Left colon (tissue), 2 donors: Measurements from ENCODE around the gene BBS12. TPM values are rescaled to one million over a fixed set of nuclear protein-coding genes. Genes with fewer than 3 reads are reported as not detected.

Experiments used
- ATAC-seq: fragments of 200-7000 bp; cut with Tn5 transposase; one replicate; pipeline ENCODE4 v1.9.1; 2020; ENCODE audit warnings: mild to moderate bottlenecking, moderate library complexity
- DNase-seq, 2 donors: peaks; one replicate each; pipeline ENCODE4 v3.0.0-alpha.2; 2020
- intact Hi-C, 2 donors: fragments of 100-400 bp; cut with DNase I in 1 of 2; cut with micrococcal nuclease in 1 of 2; formaldehyde crosslinking; loops; one replicate each; pipeline versions ENCODE4 v1.11.2 to v1.14.0; 2022; cut with DNase I, micrococcal nuclease
- total RNA-seq, 2 donors: library from RNA; stranded (reverse); fragmentation: NEBNext Ultra II Directional; extraction: Animal tissue kit (Norgen Biotek cat#: 25700); gene quantifications; one replicate each; pipeline ENCODE4 v1.2.1, GENCODE V29; 2021
- donor health status: DM: no; HTN: no; CAD: no.
- donor health status: DM: yes; HTN: yes; CAD: no.

The BBS12 gene
- total RNA-seq, 2 donors from 2014 or later: 3.7 to 5.2 TPM

DNA sequence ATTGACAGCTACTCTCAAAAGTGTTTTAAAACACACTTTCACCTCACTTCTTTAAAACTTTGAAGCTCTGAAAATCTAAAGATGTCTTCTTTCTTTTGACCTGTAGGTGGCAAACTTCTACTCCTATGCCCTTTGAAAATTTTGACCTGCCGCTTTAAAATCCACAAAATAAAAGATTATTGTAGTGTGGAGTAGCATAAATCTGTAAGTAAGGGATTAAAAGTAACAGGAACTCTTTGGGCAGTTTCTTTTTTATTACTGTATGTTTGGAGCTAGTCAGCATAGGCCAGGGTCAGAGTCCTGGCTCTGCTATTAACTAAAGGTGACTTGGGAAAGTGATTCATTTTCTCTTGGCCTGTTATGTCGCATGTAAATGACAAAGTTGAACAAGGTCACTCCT is 25.5 kb downstream of the BBS12 start:
- ATAC-seq (peak; percentile 99), DNase-seq (peak in 1 of 2 donors; percentile 44)
- intact Hi-C loops: loop anchor here (5.0 to 10.0 kb wide), 3 partner anchors 154 to 174 kb away; partner anchors contain the start of gene NUDT6 (in 1 of the 2)

DNA sequence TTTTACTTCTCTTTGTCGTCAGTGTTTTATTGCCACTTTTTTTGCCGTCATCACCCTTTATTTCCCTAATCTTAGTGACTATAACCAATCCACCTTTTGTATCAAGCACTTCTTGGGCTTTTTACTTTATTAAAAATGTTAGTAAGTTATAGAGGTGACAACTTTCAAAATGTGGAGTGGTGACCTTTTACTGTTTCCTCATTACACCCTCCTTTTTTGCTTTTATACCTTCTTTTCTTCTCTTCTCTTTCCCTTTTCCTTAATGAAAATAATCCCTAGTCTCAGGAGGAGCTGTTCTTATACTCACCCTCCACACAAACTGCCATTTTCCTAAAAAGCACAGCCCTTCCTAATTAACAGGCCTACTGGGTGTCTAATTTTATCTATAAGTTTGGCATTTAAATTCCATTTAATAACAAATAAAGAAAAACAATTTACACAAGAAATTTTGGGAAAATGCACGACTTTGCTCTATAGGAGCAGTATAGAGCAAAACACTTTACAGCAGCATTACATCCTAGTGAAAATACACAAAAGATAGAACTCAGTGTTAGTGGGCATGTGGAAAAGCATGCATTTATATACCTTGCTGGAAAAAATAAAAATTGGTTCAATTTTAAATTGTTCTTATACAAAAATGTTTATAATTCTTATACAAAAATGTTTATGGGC is 27.3 kb downstream of the BBS12 start:
- intact Hi-C loops: loop anchor here (5.0 to 10.0 kb wide), 3 partner anchors 153 to 173 kb away; partner anchors contain the start of gene NUDT6 (in 1 of the 2)
- DNase-seq: no peak
- ATAC-seq: no peak

DNA sequence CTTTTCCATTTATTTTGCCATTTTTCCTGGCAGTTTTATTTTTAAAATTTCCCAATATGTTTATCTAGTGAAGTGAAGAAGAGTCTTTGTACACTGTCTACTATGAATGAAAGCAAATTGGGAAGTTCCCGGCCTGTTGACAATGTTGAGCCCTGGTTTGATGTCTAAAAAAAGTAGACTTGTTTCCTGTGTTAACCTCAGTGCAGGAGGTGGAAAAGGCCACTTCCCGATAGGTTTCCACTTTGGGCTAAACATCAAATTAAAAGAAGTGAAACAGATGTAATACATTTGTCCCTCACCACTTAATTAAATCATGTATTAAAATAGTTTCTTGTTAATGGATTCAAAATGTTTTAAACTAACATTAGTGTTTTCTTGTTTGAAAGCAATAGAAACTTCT is 30.0 kb downstream of the BBS12 start:
- intact Hi-C loops: no loop called here
- ATAC-seq: no peak
- DNase-seq: no peak

DNA sequence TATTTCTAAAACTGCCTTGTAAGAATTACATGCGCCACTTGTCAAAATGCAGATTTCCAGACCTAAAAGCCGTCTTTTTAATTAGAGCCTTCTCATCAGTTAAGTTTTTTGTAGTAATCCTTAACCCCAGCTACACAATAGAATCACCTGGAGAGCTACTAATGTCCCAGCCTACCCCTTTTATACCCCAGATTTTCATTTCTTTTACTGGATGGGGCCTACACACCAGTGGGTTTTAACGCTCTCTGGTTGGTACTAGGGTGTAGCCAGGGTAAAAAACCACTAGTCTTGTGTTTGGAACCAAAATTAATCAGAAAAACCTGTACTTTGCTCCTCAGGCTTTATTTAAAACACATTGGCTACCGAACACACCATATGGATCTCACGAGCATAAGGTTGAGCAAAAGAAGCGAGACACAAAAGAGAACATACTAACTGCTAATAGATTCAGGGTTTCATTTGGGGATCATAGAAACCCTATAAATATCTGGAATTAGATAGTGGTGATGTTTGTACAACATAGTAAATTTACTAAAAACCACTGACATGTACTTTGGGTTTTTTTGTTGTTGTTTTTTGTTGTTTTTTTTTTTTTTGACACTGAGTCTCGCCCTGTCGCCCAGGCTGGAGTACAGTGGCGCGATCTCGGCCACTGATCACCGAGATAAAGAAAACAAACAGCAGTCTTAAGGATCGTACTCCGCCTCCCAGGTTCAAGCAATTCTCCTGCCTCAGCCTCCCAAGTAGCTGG is 30.6 kb downstream of the BBS12 start:
- DNase-seq (no peak), ATAC-seq (no peak)
- intact Hi-C loops: no loop called here

DNA sequence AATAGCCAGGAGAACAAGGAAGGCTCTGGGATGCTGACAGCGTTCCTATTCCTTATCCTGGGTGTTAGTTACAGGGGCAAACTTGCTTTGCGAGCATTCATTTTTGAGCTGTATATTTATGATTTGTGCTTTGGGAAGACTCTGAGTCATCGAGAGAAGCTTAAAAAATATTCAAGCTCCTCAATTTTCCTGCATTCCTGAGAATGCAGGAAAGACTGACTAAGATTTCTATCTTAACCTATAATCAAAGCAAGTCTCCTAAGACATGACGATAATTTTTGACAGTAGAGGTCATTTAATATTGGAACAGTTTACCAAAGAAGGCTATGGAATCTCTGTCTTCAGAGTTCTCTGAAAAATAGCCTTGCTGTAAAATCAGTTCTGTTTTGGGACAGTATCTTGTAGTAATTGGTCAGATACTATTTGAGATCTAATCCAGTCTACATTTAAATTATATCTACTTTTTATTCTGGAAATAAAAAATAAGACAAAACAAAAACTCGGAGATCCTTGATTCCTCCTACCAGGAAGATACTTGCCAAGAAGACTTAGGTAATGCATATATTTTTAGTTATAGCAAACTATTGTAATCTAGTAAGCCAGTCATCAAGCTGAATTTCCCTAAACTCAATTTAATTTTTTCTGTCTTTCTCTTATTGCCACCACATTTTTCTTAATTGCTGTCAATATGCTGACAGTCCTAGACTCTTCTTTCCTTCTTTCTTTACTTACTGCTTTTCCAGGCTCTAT is 31.7 kb downstream of the BBS12 start:
- DNase-seq (no peak), ATAC-seq (no peak)
- intact Hi-C loops: no loop called here

DNA sequence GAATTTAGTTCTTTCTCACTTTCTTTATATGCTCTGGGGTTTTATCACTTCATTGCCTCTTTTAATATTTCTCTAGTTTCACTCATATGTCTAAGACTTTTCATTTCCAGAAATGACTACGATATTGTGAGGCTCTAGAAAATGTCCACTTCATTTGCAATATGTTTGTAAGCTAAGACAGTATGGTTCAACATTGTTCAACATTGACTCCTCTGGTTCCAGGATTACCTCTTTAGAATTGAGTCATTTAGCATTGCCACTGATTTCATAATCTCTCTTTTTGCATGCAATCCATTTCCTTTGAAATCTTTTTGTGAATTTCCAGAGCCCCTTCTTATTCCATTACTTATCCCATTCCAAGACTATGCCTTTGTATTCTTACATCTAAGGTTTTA is 32.3 kb downstream of the BBS12 start:
- ATAC-seq: no peak
- no peak for DNase-seq
- intact Hi-C loops: no loop called here

DNA sequence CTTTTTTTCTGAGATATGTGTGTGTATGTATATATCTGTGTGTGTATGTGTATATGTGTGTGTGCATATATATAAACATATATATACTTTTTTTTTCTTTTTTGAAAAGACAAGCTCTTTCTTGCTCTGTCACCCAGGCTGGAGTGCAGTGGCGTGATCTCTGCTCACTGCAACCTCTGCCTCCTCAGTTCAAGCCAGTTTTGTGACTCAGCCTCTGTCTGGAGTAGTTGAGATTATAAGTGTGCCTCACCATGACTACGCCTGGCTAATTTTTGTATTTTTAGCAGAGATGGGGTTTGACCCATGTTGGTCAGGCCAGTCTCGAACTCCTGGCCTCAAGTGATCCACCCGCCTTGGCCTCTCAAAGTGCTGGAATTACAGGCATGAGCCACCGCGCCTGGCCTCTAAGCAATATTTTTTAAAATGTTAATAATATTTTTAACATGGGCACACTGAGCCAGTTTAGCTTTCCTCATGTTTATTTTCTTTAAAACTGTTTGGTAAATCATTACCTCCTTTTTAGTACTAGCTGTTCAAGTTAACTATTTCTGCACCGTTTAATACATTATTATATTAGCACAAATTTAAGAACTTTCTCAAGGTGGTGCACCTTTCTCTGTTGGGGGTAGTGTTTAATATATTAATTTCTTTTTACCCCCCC is 33.3 kb downstream of the BBS12 start:
- DNase-seq: no peak
- intact Hi-C loops: no loop called here
- peak; percentile 48 for ATAC-seq

DNA sequence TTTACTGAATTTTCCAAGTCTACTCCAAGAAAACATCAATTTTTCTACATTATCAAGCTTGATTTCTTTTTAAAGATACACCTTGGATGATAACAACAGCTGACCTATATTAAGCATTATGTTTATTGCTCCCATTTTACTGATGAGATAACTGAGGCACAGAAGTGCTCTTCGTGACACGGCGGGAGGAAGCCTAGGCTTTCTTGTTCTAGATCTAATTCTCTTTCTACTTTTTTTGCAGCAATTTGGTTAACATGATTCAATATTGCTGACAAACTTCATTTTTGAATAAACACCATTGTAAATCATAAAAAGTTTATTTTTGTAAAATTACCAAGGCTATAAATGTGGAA is 33.8 kb downstream of the BBS12 start:
- intact Hi-C loops: no loop called here
- DNase-seq (no peak), ATAC-seq (no peak)

DNA sequence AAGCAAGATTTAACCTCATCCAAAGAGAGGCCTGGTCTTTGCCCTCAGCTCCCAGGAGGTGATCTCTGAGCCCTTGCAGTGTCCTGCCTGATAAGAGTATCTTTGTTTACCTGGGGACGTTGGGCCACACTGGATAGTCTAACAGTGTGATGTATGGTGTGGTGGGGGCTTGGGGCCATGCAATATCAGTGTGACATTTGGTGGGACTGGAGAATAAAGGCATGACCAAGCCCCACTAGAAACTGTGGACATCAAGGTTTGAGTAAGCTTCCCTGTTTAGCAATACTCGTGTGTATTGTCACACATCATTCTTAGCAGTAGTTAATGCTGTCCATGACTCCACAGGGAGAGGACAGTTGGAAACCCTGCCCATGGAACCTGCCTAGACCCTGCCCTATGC is 34.4 kb downstream of the BBS12 start:
- ATAC-seq: peak; percentile 27
- DNase-seq: no peak
- intact Hi-C loops: no loop called here

DNA sequence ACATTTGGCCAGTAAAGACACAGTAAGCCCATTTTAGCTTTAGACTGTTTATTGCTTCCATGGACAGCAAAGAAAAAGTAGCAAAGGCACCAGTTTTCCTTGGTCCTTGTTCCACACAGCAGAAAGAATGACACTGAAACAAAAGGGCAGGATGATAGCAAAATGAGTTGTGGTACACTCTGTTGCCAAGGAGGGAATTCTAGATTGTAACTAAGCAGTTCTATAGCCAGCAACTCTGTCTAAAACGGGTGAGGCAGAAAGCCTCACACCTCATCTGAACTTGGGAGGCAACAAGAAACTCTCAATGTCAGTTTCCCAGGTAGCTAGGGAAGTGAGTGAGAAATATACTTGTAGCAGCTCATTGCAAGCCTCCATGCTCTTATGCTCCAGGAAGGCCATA is 39.2 kb downstream of the BBS12 start:
- intact Hi-C loops: no loop called here
- ATAC-seq: no peak

DNA sequence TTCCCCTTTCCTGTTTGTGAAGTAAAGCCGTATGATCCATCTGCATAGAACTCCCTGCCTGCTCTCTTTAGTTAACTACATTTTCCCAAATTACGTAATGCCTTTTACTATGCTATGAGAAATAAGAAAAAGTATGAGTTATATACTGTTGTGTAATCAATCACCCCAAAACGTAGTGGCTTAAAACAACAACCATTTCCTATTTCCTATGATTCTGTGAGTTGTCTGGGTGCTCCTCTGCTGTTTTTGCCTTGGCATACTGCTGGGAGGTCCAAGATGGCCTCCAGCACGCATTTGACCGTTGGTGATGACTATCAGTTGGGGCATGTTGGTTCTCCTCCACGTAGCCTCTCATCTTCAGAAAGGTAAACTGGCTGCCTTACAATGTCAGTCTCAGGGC is 39.8 kb downstream of the BBS12 start:
- intact Hi-C loops: no loop called here
- no peak for DNase-seq
- no peak for ATAC-seq

More for the DNA sequence above, 39.2 kb downstream of the BBS12 start:
- no peak for DNase-seq

DNA sequence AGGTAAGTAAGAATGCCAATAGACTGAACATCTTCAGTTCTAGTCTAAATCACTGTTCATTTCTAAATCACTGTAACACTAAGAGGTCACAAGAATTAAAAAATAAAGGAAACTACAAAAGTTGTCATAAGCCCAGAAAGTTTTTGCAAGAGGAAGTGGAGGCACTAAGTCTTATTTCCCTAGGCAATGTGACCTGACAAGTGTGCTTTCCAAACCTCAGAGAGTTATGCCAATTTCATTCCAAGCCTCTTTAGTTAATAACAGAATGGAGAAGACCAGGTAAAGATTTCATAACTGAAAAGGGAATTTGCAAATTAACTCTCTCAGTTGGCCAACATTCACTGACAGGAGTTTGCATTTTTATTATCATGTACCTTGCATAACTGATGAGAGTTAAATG is 40.5 kb downstream of the BBS12 start:
- intact Hi-C loops: no loop called here
- ATAC-seq (no peak), DNase-seq (no peak)

DNA sequence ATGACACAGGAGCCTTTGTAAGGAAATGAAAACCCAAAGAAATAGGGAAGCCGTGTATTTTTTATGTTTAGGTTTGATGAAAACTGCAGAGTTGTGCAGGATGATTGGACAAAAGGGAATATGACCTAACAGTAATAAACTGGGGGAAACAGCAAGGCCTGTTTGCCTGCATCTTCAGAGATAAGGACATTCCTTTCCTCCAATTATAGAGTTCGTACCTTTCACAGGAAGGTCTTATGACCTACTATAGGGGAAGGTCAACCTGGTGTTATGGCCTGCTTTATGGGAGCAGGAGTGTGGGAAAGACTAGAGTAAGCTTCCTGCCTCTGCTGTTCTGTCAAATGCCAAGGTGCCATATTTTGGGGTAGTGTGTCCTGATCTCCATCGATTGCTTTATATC is 42.5 kb downstream of the BBS12 start:
- ATAC-seq (peak; percentile 22), DNase-seq (no peak)
- intact Hi-C loops: no loop called here

DNA sequence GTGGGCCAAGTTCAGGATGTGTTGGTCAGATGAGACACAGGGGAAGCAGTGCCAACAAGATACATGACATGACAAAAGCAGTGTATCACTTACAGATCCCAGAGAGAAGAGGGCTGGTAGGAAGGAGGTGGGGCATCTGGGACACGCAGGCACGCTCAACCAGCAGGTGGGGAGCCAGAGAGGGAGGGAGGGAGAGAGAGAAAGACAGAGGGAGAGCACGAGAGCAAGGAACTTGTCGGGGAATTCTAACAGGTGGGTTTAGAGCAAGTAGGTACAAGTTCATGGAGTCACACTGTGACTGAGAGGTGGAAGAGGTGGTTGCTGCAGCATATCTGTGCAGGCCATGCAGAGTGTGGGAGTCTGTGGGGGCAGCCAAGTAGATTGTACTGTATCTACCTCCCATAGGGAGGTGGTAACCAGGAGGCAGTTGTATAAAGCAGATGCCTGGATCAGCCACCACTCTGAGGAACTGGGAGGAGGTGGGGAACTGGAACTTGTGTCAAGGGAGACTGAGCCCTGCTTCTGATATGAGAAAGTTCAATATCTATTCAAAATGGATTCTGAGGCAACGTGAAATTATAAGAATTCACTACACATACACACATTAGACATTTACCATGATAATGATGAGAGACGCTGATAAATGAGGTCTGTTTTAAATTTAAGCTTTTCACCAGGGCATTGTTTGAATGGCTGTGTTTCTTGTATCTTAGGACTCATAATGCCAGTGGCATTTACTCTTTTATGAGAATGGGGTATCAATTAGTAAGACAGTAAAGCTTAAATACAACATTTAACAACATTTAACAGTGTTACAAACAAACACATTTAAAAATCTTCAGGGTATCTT is 43.7 kb downstream of the BBS12 start:
- intact Hi-C loops: no loop called here
- DNase-seq (no peak), ATAC-seq (peak; percentile 19)

DNA sequence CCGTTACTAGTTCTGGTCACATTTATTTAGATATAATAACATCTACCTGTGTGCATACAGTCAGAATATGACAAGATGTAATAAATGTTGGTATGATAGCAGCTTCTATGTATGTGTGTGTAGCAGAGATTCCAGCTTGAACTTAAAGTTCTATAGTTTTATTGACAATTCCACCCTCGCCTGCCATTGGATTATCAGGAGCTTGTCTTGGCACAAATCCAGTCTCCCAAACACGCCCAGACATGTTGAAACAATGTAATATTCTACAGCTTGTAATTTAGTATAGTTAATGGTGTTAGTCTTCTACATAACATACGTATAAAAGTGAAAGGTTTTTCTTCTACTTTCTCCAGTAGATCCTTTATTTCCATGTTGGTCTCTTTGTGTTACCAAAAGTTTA is 44.4 kb downstream of the BBS12 start:
- DNase-seq (peak; percentile 48 to 70), ATAC-seq (peak; percentile 96)
- intact Hi-C loops: no loop called here

DNA sequence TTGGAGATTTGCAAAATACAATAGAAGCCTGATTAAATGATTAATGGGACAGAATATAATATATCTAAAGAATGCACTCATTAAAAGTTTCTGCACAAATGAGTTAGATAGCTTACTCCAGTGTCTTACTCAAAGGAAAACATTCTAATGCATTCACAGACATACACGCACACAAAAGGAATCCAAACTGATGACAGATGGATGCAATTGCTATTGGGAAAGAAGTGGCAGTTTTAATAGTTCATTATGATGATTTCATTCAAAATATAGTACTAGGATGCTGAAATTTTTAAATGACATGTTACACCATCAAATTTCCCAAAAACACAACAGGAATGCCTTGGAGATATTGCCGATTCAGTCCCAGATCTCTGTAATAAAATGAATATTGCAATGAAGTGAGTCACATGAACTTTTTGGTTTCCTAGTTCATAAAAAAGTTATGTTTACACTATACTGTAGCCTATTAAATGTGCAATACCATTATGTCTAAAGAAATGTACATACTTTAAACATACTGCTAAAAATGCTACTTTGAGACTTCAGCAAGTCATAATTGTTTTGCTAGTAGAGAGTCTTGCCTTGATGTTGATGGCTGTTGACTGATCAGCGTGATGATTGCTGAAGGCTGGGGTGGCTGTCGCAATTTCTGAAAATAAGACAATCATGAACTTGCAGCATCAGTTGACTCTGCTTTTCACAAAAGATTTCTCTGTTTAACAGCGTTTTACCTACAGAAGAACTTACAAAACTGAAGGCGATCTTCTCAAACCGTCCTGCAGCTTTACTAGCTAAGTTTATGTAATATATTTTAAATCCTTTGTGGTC is 45.6 kb downstream of the BBS12 start:
- DNase-seq (no peak), ATAC-seq (no peak)
- intact Hi-C loops: no loop called here

DNA sequence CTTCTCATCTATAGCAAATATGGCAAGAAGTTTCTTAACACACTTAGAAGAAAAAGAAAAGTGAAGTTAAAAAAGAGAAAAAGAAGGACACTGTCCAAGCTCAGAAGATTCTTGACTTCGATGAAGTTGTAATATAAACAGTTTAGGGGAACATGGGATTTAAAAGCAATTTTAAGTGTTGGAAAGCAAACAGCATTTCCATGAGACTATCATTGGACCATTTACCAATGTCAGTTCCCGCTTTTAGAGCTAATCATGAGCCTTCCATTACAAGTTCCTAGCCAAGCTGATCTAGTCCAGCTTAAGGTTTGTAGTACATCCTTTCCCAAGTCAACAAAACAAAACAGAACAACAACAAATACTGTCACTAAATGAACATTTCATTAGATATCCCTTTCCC is 49.0 kb downstream of the BBS12 start:
- ATAC-seq (no peak), DNase-seq (no peak)
- intact Hi-C loops: no loop called here
